ENCODE results near the gene WBP2.

The WBP2 gene

DNA sequence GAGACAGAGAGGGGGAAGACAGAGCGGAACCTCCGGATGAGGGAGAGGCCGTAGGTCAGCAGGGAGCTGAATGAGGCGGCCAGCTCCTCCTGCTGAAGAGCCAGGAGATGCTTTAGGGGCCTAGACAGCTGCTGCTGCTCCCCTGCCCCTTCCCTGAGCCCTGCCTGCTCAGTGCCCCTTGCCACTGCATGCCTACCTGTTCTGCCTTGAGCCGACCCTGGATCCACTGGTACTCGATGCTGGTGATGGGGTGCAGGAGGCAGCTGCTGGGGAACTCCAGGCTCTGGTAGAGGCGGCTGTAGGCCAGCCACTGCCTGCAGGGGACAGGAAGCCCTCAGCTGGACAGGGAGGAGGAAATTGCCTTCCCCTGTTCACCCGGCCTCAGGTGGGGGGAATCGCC, 18.5 kb downstream of the WBP2 start:
- H3K9me3 ChIP-seq (ENCODE audit: control insufficient read depth in 5 of 5, low read length in 5 of 5): no peaks in the 10 kb centered on the region
- no peak overlapping the region for H3K27ac ChIP-seq (ENCODE audit: low read depth, low read length)
- H3K9ac ChIP-seq (ENCODE audit: low read length in 5 of 5): no peak overlapping the region
- no peak overlapping the region for H3K4me3 ChIP-seq (ENCODE audit: low read depth in 1 of 5, low read length in 5 of 5)
- no peaks in the 10 kb centered on the region for H3K27me3 ChIP-seq (ENCODE audit: control insufficient read depth in 5 of 5, insufficient read depth in 4 of 5, low read length in 5 of 5)
- H3K4me1 ChIP-seq (ENCODE audit: control insufficient read depth in 5 of 5, insufficient read depth in 5 of 5, low read length in 5 of 5): peaks cover 0 to 7% (median 5%) of the 10 kb centered on the region in 5 donors
- H3K36me3 ChIP-seq (ENCODE audit: control insufficient read depth in 5 of 5, insufficient read depth in 5 of 5, low read length in 5 of 5): peaks cover 0 to 34% (median 10%) of the 10 kb centered on the region in 5 donors

DNA sequence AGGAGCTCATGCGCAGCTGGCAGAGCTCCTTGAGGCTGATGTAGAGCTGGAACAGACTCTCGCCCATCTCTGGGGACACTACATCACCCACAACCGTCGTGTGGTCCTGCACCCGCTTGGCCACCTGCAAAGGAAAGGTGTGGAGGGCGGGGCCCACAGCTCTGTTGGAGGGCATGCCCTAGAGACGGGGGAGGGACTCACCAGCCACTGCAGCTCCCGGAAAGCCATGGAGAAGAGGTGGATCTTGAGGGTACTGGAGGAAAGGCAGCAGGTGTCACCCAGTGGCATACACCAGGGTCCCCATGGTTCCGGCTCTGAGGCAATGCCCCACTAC, 19.5 kb downstream of the WBP2 start:
- H3K4me3 ChIP-seq (ENCODE audit: low read depth in 1 of 5, low read length in 5 of 5): no peak overlapping the region
- peaks cover 0 to 7% (median 5%) of the 10 kb centered on the region in 5 donors for H3K4me1 ChIP-seq (ENCODE audit: control insufficient read depth in 5 of 5, insufficient read depth in 5 of 5, low read length in 5 of 5)
- H3K9me3 ChIP-seq (ENCODE audit: control insufficient read depth in 5 of 5, low read length in 5 of 5): no peaks in the 10 kb centered on the region
- H3K36me3 ChIP-seq (ENCODE audit: control insufficient read depth in 5 of 5, insufficient read depth in 5 of 5, low read length in 5 of 5): peaks cover 0 to 36% (median 10%) of the 10 kb centered on the region in 5 donors
- no peak overlapping the region for H3K9ac ChIP-seq (ENCODE audit: low read length in 5 of 5)
- no peak overlapping the region for H3K27ac ChIP-seq (ENCODE audit: low read depth, low read length)
- H3K27me3 ChIP-seq (ENCODE audit: control insufficient read depth in 5 of 5, insufficient read depth in 4 of 5, low read length in 5 of 5): no peaks in the 10 kb centered on the region

DNA sequence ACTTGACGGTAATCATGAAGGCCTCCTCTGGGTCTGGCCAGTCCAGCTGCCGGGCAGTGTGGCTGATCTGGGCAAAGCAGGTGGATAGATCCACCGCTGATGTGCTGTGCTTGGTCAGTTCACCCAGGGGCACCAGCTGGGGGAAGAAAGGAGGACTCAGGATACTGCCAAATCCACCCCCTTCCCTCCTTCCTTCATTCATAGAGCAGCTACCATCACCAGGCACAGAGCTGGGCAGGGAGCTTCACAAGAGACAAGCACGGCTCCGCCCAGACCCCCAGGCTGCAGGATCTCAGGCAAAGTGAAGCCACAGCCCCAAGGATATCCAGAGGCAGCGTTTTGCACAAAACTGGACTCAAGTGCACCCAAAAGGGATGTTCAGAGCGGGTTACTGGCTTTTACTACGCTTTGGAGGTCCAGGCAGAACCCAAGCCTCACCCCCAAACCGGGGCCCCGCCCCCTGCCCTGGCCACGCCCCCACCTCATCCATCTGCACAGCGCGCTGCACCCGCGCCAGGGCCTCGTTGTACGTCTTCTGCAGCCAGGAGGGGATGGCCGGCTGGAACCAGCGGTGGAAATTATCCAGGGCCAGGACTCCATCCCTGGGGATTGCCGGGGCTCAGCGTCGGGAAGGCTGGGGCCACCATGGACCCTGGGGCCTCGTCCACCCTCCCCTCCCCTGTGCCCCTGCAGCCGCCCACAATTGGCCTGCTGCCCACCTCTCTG, 20.0 kb downstream of the WBP2 start:
- H3K36me3 ChIP-seq (ENCODE audit: control insufficient read depth in 5 of 5, insufficient read depth in 5 of 5, low read length in 5 of 5): peaks cover 0 to 37% (median 10%) of the 10 kb centered on the region in 5 donors
- H3K4me3 ChIP-seq (ENCODE audit: low read depth in 1 of 5, low read length in 5 of 5): no peak overlapping the region
- no peak overlapping the region for H3K9ac ChIP-seq (ENCODE audit: low read length in 5 of 5)
- no peaks in the 10 kb centered on the region for H3K27me3 ChIP-seq (ENCODE audit: control insufficient read depth in 5 of 5, insufficient read depth in 4 of 5, low read length in 5 of 5)
- H3K27ac ChIP-seq (ENCODE audit: low read depth, low read length): no peak overlapping the region
- H3K9me3 ChIP-seq (ENCODE audit: control insufficient read depth in 5 of 5, low read length in 5 of 5): no peaks in the 10 kb centered on the region
- H3K4me1 ChIP-seq (ENCODE audit: control insufficient read depth in 5 of 5, insufficient read depth in 5 of 5, low read length in 5 of 5): peaks cover 0 to 7% (median 5%) of the 10 kb centered on the region in 5 donors

DNA sequence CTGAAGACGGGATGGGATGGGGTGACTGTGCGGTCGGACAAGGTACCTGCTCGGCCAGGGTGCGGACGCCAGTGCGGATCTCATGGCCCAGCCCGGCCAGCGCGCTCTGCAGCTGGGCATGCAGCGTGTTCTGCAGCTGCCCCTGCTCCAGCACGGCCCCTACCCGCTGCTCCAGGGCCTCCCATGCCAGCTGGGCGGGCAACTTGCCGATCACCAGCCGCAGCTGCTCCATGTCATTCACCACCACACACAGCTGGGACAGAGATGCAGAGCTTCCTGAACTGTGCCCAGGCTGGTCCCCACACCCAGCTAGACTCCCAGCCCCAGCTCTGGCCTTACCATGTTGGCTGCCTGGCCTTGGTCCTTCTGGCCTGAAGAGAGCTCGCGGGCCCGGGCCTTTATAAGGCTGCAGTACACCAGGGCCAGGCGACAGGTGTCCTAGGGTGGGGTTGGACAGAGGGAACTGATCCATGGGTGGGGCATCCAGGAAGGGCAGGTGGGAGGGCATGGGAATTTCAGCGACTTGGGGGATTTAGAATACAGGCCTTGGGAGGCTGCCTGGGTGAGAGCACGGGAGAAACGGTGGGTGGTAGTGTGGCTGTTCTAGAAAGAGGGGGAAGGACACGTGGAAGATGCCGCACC, 20.7 kb downstream of the WBP2 start:
- H3K27me3 ChIP-seq (ENCODE audit: control insufficient read depth in 5 of 5, insufficient read depth in 4 of 5, low read length in 5 of 5): no peaks in the 10 kb centered on the region
- peaks cover 0 to 34% (median 10%) of the 10 kb centered on the region in 5 donors for H3K36me3 ChIP-seq (ENCODE audit: control insufficient read depth in 5 of 5, insufficient read depth in 5 of 5, low read length in 5 of 5)
- peaks cover 0 to 7% (median 5%) of the 10 kb centered on the region in 5 donors for H3K4me1 ChIP-seq (ENCODE audit: control insufficient read depth in 5 of 5, insufficient read depth in 5 of 5, low read length in 5 of 5)
- no peak overlapping the region for H3K27ac ChIP-seq (ENCODE audit: low read depth, low read length)
- H3K9me3 ChIP-seq (ENCODE audit: control insufficient read depth in 5 of 5, low read length in 5 of 5): no peaks in the 10 kb centered on the region
- H3K9ac ChIP-seq (ENCODE audit: low read length in 5 of 5): no peak overlapping the region
- H3K4me3 ChIP-seq (ENCODE audit: low read depth in 1 of 5, low read length in 5 of 5): no peak overlapping the region

GRCh38 chr17:75832652-75833400, 22.3 kb downstream of the WBP2 start:
- Histone ChIP-seq H3K4me3 (ENCODE audit: low read depth in 1 of 5, low read length in 5 of 5) (peak overlapping the region in 1 of 5 donors; percentile 22), H3K4me1 (ENCODE audit: control insufficient read depth in 5 of 5, insufficient read depth in 5 of 5, low read length in 5 of 5) (peaks cover 0 to 16% (median 14%) of the 10 kb centered on the region in 5 donors), H3K27ac (ENCODE audit: low read depth, low read length) (no peak overlapping the region), H3K36me3 (ENCODE audit: control insufficient read depth in 5 of 5, insufficient read depth in 5 of 5, low read length in 5 of 5) (peaks cover 0 to 35% (median 10%) of the 10 kb centered on the region in 5 donors), H3K27me3 (ENCODE audit: control insufficient read depth in 5 of 5, insufficient read depth in 4 of 5, low read length in 5 of 5) (no peaks in the 10 kb centered on the region), H3K9me3 (ENCODE audit: control insufficient read depth in 5 of 5, low read length in 5 of 5) (no peaks in the 10 kb centered on the region), H3K9ac (ENCODE audit: low read length in 5 of 5) (no peak overlapping the region)

DNA sequence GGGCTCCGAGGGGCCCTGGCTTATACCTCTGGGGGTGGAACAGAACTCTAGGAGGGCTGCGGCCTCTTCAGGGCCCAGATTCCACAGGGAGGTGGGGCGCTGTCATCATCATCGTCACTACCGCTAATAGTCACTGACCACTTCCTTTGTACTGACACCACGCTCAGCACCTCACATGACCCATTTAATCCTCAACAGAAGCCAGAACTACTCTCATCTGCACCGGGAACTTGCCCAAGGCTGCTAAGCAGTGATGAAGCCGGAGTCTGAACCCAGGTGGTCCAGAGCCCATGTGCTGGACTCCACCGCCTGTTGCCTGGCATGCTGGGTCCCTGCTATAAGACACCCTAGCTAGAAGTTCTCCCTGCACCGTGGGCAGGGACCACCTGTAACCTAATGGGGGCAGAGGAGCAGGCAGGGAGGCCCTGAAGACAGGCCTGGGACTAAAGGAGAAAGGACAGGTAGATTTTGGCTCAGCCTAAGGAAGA, 22.9 kb downstream of the WBP2 start:
- Histone ChIP-seq H3K9ac (ENCODE audit: low read length in 5 of 5) (no peak overlapping the region), H3K36me3 (ENCODE audit: control insufficient read depth in 5 of 5, insufficient read depth in 5 of 5, low read length in 5 of 5) (peaks cover 0 to 35% (median 10%) of the 10 kb centered on the region in 5 donors), H3K9me3 (ENCODE audit: control insufficient read depth in 5 of 5, low read length in 5 of 5) (no peaks in the 10 kb centered on the region)

GRCh38 chr17:75831032-75831571, 24.0 kb downstream of the WBP2 start:
- Histone ChIP-seq H3K36me3 (ENCODE audit: control insufficient read depth in 5 of 5, insufficient read depth in 5 of 5, low read length in 5 of 5) (peaks cover 0 to 33% (median 10%) of the 10 kb centered on the region in 5 donors), H3K4me1 (ENCODE audit: control insufficient read depth in 5 of 5, insufficient read depth in 5 of 5, low read length in 5 of 5) (peaks cover 0 to 31% (median 28%) of the 10 kb centered on the region in 5 donors)

More for the DNA sequence above, 22.9 kb downstream of the WBP2 start:
- Histone ChIP-seq H3K4me3 (ENCODE audit: low read depth in 1 of 5, low read length in 5 of 5) (peak overlapping the region in 1 of 5 donors; percentile 22), H3K27ac (ENCODE audit: low read depth, low read length) (no peak overlapping the region), H3K4me1 (ENCODE audit: control insufficient read depth in 5 of 5, insufficient read depth in 5 of 5, low read length in 5 of 5) (peaks cover 0 to 22% (median 20%) of the 10 kb centered on the region in 5 donors), H3K27me3 (ENCODE audit: control insufficient read depth in 5 of 5, insufficient read depth in 4 of 5, low read length in 5 of 5) (no peaks in the 10 kb centered on the region)

GRCh38 chr17:75830164-75831031, 24.7 kb downstream of the WBP2 start:
- Histone ChIP-seq H3K27ac (ENCODE audit: low read depth, low read length) (no peak overlapping the region), H3K9ac (ENCODE audit: low read length in 5 of 5) (peak overlapping the region in 1 of 5 donors; percentile 7), H3K4me3 (ENCODE audit: low read depth in 1 of 5, low read length in 5 of 5) (no peak overlapping the region), H3K27me3 (ENCODE audit: control insufficient read depth in 5 of 5, insufficient read depth in 4 of 5, low read length in 5 of 5) (no peaks in the 10 kb centered on the region), H3K9me3 (ENCODE audit: control insufficient read depth in 5 of 5, low read length in 5 of 5) (no peaks in the 10 kb centered on the region), H3K4me1 (ENCODE audit: control insufficient read depth in 5 of 5, insufficient read depth in 5 of 5, low read length in 5 of 5) (peaks cover 0 to 31% (median 28%) of the 10 kb centered on the region in 5 donors), H3K36me3 (ENCODE audit: control insufficient read depth in 5 of 5, insufficient read depth in 5 of 5, low read length in 5 of 5) (peaks cover 0 to 27% (median 7%) of the 10 kb centered on the region in 5 donors)

More at GRCh38 chr17:75831032-75831571, 24.0 kb downstream of the WBP2 start:
- Histone ChIP-seq H3K9ac (ENCODE audit: low read length in 5 of 5) (peak overlapping the region in 1 of 5 donors; percentile 7), H3K4me3 (ENCODE audit: low read depth in 1 of 5, low read length in 5 of 5) (no peak overlapping the region), H3K27ac (ENCODE audit: low read depth, low read length) (no peak overlapping the region), H3K27me3 (ENCODE audit: control insufficient read depth in 5 of 5, insufficient read depth in 4 of 5, low read length in 5 of 5) (no peaks in the 10 kb centered on the region), H3K9me3 (ENCODE audit: control insufficient read depth in 5 of 5, low read length in 5 of 5) (no peaks in the 10 kb centered on the region)

DNA sequence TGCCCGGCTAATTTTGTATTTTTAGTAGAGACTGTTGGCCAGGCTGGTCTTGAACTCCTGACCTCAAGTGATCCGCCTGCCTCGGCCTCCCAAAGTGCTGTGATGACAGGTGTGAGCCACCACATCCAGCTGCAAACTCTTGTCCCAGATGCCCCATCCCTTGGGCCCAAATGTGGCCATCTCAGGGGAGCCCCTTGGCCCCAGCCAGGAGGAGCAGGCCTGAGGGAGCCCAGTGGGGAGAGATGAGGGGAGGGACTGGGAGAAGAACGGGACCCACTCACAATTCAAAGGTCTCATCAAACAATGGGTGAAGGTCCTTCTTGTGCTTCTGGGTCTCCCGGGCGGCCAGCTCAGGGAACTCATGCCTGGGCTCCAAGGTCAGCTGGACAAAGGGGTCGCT, 25.4 kb downstream of the WBP2 start:
- Histone ChIP-seq H3K36me3 (ENCODE audit: control insufficient read depth in 5 of 5, insufficient read depth in 5 of 5, low read length in 5 of 5) (peaks cover 0 to 25% (median 7%) of the 10 kb centered on the region in 5 donors), H3K4me1 (ENCODE audit: control insufficient read depth in 5 of 5, insufficient read depth in 5 of 5, low read length in 5 of 5) (peaks cover 0 to 33% (median 28%) of the 10 kb centered on the region in 5 donors), H3K27me3 (ENCODE audit: control insufficient read depth in 5 of 5, insufficient read depth in 4 of 5, low read length in 5 of 5) (no peaks in the 10 kb centered on the region)

More for the DNA sequence above, 25.4 kb downstream of the WBP2 start:
- Histone ChIP-seq H3K27ac (ENCODE audit: low read depth, low read length) (no peak overlapping the region), H3K9ac (ENCODE audit: low read length in 5 of 5) (no peak overlapping the region), H3K4me3 (ENCODE audit: low read depth in 1 of 5, low read length in 5 of 5) (no peak overlapping the region), H3K9me3 (ENCODE audit: control insufficient read depth in 5 of 5, low read length in 5 of 5) (no peaks in the 10 kb centered on the region)

Measured in subcutaneous abdominal adipose tissue (tissue), 5 donors.